Head of caudate nucleus (tissue), 42 donors: ENCODE data around the gene B4GALT2.

Experiments used
- DNase-seq, 42 donors: peaks; one replicate each; pipeline versions ENCODE4 v3.0.0 to v3.0.0-alpha.2; 2020 to 2021; ENCODE audit warnings: mixed read lengths in 7 of 42
- intact Hi-C: fragments of 100-400 bp; cut with DNase I; formaldehyde crosslinking; loops from one replicate; pipeline ENCODE4 v1.15.0; 2022

The B4GALT2 gene

GRCh38 chr1:43994071-43994470, 15.1 kb downstream of the B4GALT2 start:
- DNase-seq, result no peak
- intact Hi-C loops, result no loop called here

GRCh38 chr1:43994794-43995790, 16.1 kb downstream of the B4GALT2 start:
- peak in 2 of 42 donors; percentile 31 to 60 for DNase-seq
- intact Hi-C loops, result no loop called here

DNA sequence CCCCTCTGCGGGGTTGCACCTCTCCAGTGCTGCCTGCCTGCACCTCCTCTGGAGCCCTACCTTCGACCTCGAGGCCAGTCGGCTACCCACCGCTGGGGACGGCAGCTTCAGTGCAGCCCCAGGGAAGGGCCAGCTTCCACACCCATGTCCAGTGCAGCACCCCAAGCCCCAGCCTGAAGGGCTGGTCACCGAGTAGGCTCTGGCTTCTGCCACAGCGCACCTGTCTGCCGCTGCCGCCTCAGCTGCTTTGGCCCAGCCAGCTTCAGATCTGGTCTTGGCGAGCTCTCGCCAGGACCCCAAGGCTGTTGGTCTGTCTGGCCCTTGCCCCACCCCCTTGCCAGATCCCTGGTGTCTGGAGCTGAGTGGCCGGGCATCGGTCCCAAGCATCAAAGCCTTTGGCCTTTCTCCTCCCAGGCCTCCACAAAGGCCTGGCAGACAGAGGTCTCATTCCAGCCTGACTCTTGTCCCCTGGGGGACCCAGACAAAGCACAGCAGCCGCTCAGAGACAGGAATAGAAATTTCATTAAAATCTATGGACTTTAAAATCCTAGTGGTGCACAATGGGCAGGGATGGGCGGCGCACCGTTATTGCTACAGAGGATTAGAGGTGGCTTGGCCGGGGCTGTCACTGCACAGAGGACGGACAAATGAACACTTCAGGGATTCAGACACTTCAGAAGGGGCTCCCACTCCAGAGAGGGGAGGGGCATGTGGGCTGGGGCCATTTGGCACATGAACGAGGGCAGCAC, 17.1 kb downstream of the B4GALT2 start:
- DNase-seq, result peak in 8 of 42 donors; percentile 32 to 61 (median 46)
- intact Hi-C loops, result no loop called here

- DNase-seq, result no peak
Observed at GRCh38 chr1:43996733-43997115, 17.7 kb downstream of the B4GALT2 start.

GRCh38 chr1:43997295-43997999, 18.4 kb downstream of the B4GALT2 start:
- DNase-seq, result no peak
- intact Hi-C loops, result no loop called here

More at GRCh38 chr1:43996733-43997115, 17.7 kb downstream of the B4GALT2 start:
- intact Hi-C loops, result no loop called here

GRCh38 chr1:43998000-43998378, 19.0 kb downstream of the B4GALT2 start:
- intact Hi-C loops, result no loop called here
- DNase-seq, result no peak

DNA sequence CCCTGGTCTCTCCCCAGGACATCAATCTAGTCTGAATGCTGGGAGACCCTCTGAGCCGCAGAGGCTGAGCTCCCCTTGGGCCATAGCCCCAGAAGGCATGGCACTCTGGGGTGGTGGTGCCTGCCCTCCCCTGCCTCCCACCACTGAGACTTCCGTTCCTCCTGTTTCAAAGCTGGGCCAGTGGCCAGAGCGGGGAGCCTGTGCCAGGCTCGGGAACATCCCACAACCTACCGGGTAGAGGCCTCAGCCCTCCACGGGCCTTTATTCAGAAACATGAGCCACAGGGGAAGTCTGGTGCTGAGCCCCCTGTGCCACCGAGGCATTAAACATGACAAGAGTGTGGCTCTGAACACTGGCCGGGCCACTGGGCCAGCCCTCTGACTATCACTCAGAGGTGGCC, 20.4 kb downstream of the B4GALT2 start:
- intact Hi-C loops, result no loop called here
- peak in 1 of 42 donors; percentile 41 for DNase-seq

DNA sequence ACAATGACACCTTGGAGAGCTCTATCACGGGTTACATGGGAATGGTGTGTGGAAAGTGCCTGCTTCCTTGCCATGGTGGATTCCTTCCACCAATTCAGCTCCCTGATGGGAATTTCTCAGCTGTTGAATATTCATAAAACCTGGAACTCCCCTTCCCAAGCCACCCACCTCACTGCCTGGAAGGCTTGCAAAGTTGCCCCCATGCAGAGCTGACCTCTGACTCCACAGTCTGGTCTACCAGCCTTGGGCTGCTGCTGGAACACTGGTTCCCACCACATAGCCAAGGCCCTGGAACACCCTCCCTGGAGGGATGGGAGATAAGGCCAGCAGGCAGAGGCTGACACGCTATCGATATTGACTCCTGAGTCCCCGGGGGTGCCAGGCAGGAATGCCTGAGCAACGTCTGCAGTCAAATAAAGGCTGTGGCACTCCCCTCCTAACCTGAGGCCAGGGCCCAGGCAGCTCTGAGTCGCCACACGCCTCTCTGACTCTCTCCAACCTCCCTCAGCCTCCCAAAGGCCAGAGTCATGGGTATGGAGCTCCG, 21.2 kb downstream of the B4GALT2 start:
- no peak for DNase-seq
- intact Hi-C loops, result no loop called here

DNA sequence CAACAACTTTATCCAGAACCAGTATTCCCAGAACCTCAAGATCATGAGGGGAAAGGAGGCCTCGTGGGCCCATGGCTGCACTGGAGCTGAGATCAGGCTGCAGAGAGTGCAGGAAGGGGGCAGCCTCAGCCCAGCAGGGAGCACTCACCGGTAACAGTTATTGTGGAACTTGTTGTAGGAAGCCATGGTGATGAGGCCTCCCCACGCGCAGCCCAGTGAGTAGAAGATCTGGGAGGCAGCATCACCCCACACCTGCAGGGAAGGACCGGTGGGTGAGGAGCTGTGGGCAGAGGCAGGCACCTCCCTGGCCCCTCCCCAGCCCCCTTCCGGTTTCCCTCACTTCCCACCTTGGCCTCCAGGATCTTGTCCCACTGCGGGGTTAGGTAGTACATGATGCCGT, 23.2 kb downstream of the B4GALT2 start:
- DNase-seq, result no peak
- intact Hi-C loops, result no loop called here

DNA sequence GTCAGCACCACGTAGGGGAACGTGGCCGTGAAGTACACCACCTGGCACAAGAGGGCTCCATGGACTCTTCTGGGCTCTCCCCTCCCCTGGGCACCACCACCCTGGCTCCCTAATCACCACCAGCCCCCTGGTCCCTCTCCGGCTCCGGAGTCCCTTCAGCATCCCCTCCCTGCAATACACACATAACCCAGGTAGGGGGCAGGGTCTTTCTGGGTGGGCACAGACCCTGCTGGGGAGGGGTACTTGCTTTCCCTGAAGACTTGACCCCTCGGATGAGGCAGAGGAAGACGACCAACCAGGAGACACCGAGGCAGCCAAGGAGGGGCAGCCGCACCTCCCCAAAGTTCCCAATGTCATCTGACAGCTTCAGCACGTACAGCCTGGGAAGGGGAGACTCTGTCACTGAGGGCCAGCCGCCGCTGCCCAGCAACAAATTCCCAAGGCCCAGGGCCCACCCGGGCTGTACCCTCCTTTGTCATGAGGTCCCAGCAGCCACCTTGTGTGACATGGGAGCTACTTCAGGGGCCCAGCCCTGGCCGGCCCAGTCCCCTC, 23.7 kb downstream of the B4GALT2 start:
- DNase-seq, result no peak
- intact Hi-C loops, result no loop called here

DNA sequence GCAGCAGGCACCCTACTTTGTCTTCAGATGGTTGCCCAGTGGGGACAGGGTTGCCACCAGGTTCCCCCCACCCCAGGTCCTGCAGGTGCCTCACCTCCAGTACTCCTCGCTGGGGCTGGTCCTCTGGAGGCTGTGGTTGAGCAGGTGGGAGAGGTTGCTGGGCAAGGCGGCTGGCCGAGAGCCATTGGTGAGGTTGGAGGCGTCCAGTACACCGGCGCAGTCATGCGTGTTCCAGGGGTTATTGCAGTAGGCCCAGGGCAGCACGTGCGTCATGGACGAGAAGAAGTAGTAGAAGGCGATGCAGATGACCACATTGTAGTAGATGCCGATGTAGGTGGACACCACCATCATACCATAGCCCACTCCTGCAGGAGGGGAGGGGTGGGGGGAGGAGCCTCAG, 29.2 kb downstream of the B4GALT2 start:
- no peak for DNase-seq
- intact Hi-C loops, result no loop called here

DNA sequence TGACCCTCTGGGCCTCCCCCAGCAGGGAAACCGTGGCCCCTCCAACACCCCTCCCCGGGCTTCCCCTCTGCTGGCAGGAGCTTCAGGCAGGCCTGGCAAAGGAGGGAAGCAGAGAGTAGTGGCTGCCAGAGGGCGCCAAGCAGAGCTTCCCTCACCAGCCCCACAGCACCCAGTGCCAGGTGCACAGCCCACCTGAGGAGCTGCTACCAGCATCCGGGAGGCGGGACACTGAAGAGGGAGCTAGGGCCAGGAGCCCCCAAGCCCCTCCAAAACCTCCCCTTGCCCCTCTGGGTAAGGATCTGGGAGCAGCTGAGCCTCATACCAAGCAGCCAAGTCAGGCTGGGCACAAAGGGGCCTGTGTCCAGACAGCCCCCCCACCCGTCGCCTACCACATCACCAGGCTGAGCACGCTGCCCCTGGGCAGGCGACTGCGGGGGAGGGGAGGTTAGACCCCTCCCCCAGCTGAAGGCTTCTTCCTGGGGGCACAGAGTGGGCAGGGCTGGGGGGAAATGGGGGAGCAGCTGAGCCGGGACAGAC, 32.0 kb downstream of the B4GALT2 start:
- DNase-seq, result peak; percentile 74 to 95 (median 88)
- intact Hi-C loops, result no loop called here

DNA sequence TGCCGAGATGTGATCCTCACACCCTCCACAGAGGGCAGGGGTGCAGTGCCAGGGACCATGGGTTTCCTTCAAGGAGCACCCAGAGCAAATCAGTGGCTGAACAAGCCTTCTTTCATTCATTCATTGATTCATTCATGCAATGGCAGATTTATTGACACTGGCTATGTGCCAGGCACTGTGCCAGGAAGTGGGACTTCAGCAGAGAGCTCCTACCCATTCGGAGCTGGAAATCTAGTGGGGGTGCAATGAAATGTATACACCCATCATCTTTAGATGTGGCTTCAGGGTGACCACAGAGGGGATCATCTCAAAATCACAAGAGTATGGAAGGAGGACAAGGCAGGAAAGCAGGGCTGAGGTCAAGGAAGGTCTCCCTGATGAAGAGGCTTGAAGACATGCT, 33.4 kb downstream of the B4GALT2 start:
- peak in 1 of 42 donors; percentile 56 for DNase-seq
- intact Hi-C loops, result no loop called here

DNA sequence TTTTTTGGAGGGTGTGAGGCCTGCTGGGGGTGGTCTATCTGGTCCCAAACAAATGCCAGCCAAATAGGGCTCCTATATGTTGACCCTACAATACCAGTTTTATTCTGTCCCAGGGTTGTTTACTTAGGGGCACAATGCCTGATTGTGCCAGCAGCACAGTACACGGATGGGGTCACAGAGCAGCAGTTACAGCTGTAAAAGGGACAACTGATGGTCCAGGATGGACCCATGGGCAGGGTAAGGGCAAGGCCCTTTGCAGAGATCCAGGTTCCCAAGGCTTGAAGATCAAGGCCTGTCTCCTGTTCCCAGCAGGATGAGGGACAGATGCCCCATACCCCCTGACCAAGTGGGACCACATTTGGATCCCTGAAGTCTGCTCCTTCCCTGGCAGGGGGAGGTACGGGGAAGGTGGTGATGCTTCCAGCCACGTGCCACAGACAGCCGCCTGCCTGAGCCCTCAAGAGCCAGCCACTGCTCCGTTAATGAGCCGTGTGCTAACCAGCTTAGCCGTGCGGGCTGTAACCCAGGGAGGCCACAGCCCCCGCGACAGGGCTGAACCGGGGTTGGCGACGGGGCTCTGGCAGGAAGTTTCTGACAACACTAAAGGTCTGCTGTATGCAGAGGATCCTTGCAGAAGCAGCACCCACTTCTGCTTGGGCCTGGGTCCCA, 34.1 kb downstream of the B4GALT2 start:
- peak in 14 of 42 donors; percentile 25 to 75 (median 58) for DNase-seq
- intact Hi-C loops, result no loop called here

DNA sequence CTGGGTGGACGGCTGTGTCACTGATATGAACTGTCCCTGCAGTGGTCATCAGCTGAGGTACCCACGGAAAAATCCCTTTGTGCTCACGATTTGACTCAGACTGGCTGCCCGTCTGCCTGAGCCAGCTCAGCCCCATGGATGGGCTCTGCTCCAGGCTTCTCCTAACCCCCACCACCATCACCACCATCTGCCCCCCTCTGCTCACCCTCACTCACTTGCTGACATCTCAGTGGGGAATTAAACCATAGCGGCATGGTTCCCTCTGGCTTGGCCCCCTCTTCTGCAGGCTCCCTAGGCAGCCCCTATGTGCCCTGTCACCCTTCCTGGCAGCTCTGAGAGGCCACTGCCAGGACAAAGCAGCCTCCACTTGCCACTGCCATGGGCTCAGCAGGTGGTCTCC, 34.9 kb downstream of the B4GALT2 start:
- DNase-seq, result peak in 13 of 42 donors; percentile 38 to 76 (median 56)
- intact Hi-C loops, result no loop called here

DNA sequence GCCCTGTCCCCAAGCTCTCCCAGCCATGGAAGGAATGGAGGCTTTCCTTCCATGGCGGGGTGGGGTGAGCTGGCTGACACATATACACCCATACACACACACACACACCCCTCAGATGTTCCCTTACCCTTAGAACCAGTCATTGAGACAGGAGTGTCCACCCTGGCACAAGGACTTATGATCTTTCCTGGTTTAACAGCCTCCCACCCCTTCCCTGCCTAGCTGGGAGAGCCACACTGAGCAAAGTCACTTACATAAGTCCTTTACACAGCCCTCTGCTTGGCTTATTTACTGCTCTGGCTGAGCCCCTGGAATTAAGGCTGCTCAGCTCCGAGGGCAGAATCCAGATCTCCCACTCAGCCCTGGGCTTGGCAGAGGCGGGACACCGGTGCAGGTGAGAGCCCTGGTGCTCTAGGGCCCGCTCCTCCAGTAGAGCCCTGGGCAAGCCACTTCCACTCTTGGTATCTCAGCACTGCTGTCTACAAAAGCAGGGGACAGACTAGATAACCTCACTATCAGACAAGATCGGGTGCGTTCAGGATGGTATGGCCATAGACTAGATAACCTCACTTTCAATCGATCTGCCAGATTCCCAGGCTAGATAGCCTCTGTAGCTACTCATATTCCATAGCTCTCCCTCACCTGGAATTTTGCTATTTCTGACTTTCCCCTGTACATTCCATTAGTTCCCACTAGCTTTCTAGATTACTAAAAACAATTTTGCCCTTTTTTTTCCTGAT, 35.5 kb downstream of the B4GALT2 start:
- DNase-seq, result peak in 1 of 42 donors; percentile 29
- intact Hi-C loops, result no loop called here

GRCh38 chr1:44015206-44015605, 36.2 kb downstream of the B4GALT2 start:
- DNase-seq, result peak in 4 of 42 donors; percentile 38 to 67 (median 46)
- intact Hi-C loops, result no loop called here
